HG03039 (cell line): ENCODE results near the gene OXLD1.
"Not testable (repeated sequence)": the region's sequence is repeated elsewhere in the genome, so short reads cannot be mapped to it uniquely, and the experiment has no call there.

Experiments used
- ATAC-seq: cut with Tn5 transposase; IDR thresholded peaks from one replicate; pipeline ENCODE4 v1.9.1; 2021; ENCODE audit warnings: mild to moderate bottlenecking, moderate library complexity; ENCODE audit not compliant: unreplicated experiment

The OXLD1 gene

DNA sequence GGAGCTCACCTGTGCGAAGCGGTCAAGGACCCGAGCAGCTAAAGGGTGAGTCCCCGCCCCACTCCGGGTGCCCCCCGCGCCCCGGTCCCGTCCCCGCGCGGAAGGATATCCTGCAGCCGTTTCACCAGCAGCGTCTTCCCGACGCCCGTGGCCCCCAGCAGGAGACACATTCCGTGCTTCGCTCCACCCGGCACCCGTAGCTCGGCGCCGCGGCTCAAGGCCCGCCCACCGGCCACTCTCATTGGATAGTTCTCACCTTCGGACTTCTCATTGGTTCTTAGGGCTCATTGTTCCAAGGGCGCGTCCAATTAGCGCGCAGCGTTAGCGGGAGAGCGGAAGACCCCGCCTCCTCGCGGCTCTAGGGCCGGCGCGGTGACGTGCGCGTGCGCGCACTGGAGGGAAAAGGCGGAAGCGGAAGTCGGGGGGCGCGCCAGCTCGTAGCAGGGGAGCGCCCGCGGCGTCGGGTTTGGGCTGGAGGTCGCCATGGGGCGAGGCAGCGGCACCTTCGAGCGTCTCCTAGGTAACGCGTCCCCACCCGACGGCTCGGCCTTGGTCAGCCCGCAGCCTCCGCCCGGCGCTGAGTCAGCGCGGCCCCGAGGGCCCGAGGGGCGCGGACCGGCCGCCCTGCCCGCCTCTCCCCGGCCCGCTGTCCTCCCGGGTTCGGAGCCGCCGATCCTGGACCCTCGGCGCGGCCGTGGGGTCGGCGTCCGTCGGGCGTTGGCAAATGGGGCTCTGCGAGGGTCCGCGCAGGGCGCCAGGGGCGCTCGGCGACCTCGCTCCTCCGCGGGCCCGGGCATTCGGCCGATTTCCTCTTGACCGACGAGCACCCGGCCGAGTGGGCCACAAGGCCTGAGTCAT is 17.4 kb upstream of the OXLD1 start, which contains the start of the genes ARL16 and HGS:
TSS of gene ARL16 (minus strand) at position 214 of the 858 bp plus-strand sequence. CDS start at position 170, 44 bp downstream.
TSS of gene HGS (plus strand) at position 428 of the 858 bp plus-strand sequence. CDS start at position 484, 56 bp downstream.
- ATAC-seq = peak; percentile 82

DNA sequence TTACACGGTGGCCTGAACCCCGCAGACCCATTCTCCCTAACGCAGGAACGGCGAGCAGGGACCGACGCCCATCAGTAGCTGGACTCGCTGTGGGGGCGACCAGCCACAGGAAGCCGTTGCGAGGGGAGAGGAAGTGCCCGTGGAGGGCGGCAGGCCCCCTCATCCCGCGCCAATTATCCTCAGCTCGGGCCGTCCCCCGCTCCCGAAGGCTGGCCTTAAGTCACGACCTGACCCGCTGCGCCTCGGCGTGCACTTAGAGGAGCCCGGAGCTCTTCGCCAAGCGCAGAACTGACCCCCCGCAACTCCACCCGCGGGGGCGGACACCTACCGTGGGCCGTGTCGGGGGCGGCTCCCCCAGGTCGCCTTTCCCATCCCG is 16.8 kb upstream of the OXLD1 start:
- ATAC-seq = peak; percentile 3

GRCh38 chr17:81682565-81683207 is 16.3 kb upstream of the OXLD1 start:
- ATAC-seq = no peak

GRCh38 chr17:81681672-81682071 is 15.3 kb upstream of the OXLD1 start:
- ATAC-seq = no peak

GRCh38 chr17:81680150-81680549 is 13.7 kb upstream of the OXLD1 start:
- no peak for ATAC-seq

GRCh38 chr17:81676906-81677305 is 10.5 kb upstream of the OXLD1 start:
- no peak for ATAC-seq

DNA sequence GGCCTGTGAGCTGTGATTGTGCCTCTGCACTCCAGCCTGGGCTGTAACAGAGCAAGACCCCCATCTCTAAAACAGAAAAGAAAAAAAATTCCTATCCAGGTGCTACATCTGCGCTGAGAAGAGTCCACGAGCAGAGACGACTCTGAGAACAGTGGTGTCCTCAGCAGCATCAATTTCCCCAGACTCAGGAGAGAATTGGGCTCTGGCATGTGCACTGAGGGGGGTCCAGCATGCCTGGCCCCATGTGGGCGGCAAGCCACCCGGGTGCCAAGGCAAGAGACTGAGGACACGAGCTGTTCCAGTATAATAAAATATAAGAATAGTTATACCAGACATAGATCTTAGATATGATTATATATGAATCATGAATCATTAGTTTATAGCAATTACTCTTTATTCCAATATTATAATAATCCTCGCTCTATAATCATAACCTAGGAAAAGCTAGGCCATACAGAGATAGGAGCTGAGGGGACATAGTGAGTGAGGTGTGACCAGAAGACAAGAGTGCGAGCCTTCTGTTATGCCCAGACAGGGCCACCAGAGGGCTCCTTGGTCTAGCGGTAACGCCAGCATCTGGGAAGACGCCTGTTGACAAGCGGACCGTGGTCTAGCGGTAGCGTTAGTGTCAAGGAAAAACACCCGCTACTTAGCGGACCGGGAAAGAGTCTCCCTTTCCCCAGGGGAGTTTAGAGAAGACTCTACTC is 9.3 kb upstream of the OXLD1 start:
- not testable (repeated sequence) for ATAC-seq

GRCh38 chr17:81673561-81674258 is 7.3 kb upstream of the OXLD1 start:
- ATAC-seq = no peak

DNA sequence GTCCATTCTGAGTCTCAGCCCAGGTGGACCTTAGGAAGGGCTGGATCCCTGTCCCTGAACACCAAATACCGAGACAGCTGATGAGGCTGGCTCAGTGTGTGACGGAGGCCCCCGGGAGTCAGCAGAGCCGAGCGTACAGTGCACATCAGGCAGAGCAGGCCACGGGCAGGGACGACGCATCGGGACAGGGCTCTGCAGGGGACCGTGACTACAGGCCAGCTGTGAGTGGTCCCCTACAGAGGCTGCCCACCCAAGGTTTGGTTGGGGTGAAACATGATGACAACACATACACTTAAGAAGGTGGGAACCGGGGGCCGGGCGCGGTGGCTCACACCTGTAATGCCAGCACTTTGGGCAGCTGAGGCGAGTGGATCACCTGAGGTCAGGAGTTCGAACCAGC is 6.5 kb upstream of the OXLD1 start:
- ATAC-seq = no peak

- no peak for ATAC-seq
Observed at GRCh38 chr17:81672504-81672903, 6.1 kb upstream of the OXLD1 start.

GRCh38 chr17:81667754-81668153 is 1.3 kb upstream of the OXLD1 start:
- no peak for ATAC-seq

- ATAC-seq = no peak
Observed at GRCh38 chr17:81666092-81666341, 388 bp downstream of the OXLD1 start.

DNA sequence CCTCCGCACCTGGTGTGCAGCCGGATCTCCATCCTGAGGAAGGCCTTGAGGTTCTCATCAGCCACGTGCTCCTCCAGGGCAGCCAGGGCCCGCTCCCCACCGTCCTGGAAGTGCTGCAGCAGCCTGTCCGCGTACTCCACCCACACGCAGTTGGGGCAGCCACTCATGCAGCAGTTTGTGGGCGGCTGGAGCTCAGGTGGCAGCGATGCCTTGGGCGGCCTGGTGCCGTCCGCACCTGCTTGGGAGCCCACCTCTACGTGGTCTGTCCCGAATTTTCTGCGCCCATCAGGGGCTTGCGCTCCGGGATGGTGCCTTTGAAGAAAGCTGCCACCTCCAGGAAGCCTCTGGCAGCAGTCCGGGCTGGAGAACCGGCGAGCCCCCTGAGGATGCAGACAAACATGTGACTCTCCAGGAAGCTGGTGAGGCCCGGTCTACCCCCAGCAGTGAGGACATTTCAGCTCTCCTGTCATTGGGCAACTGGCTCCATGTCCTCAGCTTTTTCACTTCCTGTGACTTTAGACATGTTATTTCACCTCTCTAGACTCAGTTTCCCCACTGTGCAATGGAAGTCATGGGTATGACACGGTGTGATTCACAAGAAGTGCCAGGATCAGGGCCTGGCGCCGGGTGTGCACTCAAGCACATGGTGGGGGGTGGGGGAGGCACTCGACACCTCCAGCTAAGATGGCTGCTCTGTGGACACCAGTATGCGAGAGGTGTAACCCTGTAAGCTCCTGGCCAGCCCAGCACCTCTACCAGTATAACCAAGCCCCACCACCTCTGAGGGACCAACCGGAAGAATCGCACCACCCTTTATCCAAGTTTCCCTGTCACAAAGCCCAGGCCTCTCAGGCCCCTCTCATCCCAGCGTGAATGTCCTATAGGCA is 957 bp downstream of the OXLD1 start:
- no peak for ATAC-seq

- ATAC-seq = no peak
Observed at GRCh38 chr17:81664051-81664470, 2.3 kb downstream of the OXLD1 start.

DNA sequence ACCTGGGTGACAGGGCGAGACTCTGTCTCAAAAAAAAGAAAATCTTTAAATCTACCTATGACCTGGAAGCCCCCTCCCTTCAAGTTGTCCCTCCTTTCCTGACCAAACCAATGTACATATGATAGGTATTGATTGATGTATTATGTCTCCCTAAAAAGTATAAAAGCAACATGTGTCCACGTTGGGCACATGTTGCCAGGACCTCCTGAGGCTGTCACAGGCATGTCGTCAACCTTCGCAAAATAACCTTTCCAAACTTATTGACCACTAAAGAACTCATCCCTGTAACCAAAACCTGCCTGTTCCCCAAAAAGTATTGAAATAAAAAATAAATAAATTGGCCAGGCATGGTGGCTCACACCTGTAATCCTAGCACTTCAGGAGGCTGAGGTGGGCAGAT is 4.4 kb downstream of the OXLD1 start:
- ATAC-seq = no peak

- no peak for ATAC-seq
Observed at GRCh38 chr17:81660441-81660840, 6.0 kb downstream of the OXLD1 start.

DNA sequence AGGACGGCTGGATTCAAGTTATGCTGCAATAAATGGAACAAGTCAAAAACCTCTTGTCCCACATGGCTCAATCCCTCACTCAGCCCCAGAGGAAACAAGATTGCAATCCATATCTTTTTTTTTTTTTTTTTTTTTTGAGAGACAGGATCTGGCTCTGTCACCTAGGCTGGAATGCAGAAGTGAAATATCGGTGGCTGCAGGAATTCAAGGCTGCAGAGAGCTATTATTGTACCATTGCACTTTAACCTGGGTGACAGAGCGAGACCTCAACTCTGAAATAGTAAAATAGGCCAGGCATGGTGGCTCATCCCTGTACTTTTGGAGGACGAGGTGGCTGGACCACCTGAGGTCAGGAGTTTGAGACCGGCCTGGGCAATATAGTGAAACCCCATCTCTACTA is 7.4 kb downstream of the OXLD1 start:
- no peak for ATAC-seq

DNA sequence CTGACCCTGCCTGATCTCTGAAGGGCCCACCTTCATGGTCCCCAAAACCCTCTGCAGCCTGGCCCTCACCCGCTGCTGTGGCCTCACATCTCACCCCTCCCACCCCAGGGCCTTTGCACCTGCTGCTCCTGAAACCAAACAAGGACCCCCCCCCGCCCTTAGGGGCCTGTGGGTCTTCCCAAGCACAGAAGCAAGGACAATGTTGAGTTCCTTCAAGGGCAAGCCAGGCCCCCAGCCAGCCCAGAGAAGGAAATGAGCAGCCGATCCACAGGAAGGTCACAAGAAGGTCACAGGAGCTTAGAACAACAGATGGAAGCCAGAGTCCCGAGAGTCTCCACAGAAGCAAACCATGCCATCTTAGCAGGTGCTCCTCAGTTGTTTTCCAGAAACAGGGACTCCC is 9.6 kb downstream of the OXLD1 start:
- no peak for ATAC-seq

- ATAC-seq = no peak
Observed at GRCh38 chr17:81656118-81656743, 10.2 kb downstream of the OXLD1 start, which contains the start of gene PDE6G. TSS of gene PDE6G (minus strand) at chr17:81656542. CDS start at chr17:81653305, 3,237 bp downstream.
